Astrocyte of the spinal cord (primary cell): ENCODE data around the gene APPBP2.

Experiments
- DNase-seq: peaks from one replicate; pipeline ENCODE4 v3.0.0; 2011; ENCODE audit warnings: low read depth, low spot score
- H3K4me3 ChIP-seq: 2 replicates; pipeline ENCODE4 v1.5.1; 2011; ENCODE audit warnings: low read depth, mild to moderate bottlenecking, low read length, moderate library complexity
- in situ Hi-C: cut with HindIII; loops from 2 replicates; pipeline ENCODE4 v1.10.0; 2017; ENCODE audit warnings: low sequenced_read_pairs
- TF ChIP-seq, protein P1 (sequence below): IDR thresholded peaks from 2 replicates; pipeline ENCODE4 v1.5.1; 2012; ENCODE audit warnings: low read depth, mild to moderate bottlenecking, low read length, inconsistent platforms

APPBP2 gene

GRCh38 chr17:60463157-60463835, 62.7 kb downstream of the APPBP2 start:
- no peak overlapping the region for H3K4me3 ChIP-seq
- in situ Hi-C loops: no loop called here
- no peak for DNase-seq
- TF ChIP-seq, protein P1, sequence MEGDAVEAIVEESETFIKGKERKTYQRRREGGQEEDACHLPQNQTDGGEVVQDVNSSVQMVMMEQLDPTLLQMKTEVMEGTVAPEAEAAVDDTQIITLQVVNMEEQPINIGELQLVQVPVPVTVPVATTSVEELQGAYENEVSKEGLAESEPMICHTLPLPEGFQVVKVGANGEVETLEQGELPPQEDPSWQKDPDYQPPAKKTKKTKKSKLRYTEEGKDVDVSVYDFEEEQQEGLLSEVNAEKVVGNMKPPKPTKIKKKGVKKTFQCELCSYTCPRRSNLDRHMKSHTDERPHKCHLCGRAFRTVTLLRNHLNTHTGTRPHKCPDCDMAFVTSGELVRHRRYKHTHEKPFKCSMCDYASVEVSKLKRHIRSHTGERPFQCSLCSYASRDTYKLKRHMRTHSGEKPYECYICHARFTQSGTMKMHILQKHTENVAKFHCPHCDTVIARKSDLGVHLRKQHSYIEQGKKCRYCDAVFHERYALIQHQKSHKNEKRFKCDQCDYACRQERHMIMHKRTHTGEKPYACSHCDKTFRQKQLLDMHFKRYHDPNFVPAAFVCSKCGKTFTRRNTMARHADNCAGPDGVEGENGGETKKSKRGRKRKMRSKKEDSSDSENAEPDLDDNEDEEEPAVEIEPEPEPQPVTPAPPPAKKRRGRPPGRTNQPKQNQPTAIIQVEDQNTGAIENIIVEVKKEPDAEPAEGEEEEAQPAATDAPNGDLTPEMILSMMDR: no peak

- DNase-seq: no peak
- in situ Hi-C loops: no loop called here
- TF ChIP-seq, protein P1: no peak
Measured at GRCh38 chr17:60461584-60461983, 64.5 kb downstream of the APPBP2 start.

DNA sequence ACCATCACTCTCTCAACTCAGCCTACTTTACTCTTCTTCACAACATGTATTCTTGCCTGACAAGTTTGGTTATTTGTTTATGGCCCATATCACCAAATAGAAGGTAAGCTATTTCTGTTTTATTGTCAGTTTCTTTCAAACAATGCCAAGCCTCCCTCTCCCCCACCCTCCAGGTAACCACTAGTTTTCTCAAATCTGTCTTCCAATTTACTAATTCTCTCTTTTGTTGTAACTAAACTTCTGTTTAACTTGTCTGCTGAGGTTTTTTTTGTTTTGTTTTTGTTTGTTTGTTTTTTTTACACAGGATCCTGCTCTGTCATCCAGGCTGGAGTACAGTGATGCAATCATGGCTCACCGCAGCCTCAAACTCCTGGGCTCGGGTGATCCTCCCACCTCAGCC, 68.9 kb downstream of the APPBP2 start:
- DNase-seq: no peak
- in situ Hi-C loops: no loop called here
- H3K4me3 ChIP-seq: no peak overlapping the region
- TF ChIP-seq, protein P1: no peak

More at GRCh38 chr17:60461584-60461983, 64.5 kb downstream of the APPBP2 start:
- H3K4me3 ChIP-seq: no peak overlapping the region

GRCh38 chr17:60455378-60455777, 70.7 kb downstream of the APPBP2 start:
- TF ChIP-seq, protein P1: no peak
- no peak overlapping the region for H3K4me3 ChIP-seq
- in situ Hi-C loops: no loop called here
- DNase-seq: no peak

GRCh38 chr17:60451965-60452364, 74.1 kb downstream of the APPBP2 start:
- no peak overlapping the region for H3K4me3 ChIP-seq
- in situ Hi-C loops: no loop called here
- TF ChIP-seq, protein P1: no peak
- no peak for DNase-seq

GRCh38 chr17:60451071-60451470, 75.0 kb downstream of the APPBP2 start:
- TF ChIP-seq, protein P1: no peak
- in situ Hi-C loops: no loop called here
- H3K4me3 ChIP-seq: no peak overlapping the region
- no peak for DNase-seq
